ENCODE results near the gene KATNAL1. TPM values are rescaled to one million over a fixed set of nuclear protein-coding genes. Genes with fewer than 3 reads are reported as not detected.

The KATNAL1 gene
- total and polyA plus RNA-seq, 10 of the 15 experiments (the other 5 are each of a cell fraction or from before 2014, with no cell fraction given) = 6.5 to 18.7 (median 11.7) TPM

DNA sequence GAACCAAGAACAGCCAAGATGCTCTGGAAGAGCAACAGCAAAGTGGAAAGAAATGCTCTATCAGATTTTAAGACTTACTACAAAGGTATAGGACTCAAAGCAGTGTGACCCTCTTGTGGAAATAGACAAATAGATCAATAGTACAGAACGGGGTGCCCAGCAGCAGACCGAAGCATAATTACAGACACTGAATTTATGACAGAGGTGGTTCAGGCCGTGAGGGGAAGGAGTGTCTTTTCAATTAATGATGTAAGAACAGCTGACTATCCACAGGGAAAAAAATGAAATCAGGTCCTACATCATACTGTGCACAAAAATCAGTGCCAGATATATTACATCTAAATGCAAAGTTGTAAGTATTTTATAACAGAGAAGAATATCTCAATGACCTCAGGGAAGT lies 95.6 kb downstream of the KATNAL1 start:
- Histone ChIP-seq H3K4me1 (ENCODE audit: control insufficient read depth, insufficient read depth, low read length) (no peaks in the 10 kb centered on the region), H3K79me2 (ENCODE audit: control insufficient read depth, insufficient read depth, low read length) (no peaks in the 10 kb centered on the region), H3K9me3 (replicated peaks; ENCODE audit: control insufficient read depth, insufficient read depth, low read length) (no peaks in the 10 kb centered on the region), H3K27me3 (replicated peaks in 1 of 2; ENCODE audit: control insufficient read depth in 2 of 2, insufficient read depth in 2 of 2, low read length in 1 of 2) (no peaks in the 10 kb centered on the region), H3K27ac (ENCODE audit: control insufficient read depth, insufficient read depth) (no peak overlapping the region), H4K20me1 (ENCODE audit: control insufficient read depth, insufficient read depth) (no peaks in the 10 kb centered on the region), H2AFZ (ENCODE audit: control insufficient read depth, low read depth, low read length) (no peak overlapping the region), H3K36me3 (ENCODE audit: control insufficient read depth in 2 of 2, insufficient read depth in 2 of 2, low read length in 1 of 2) (no peaks in the 10 kb centered on the region; a peak in 1 of 4 replicates), H3K4me2 (ENCODE audit: control insufficient read depth, insufficient read depth) (no peak overlapping the region), H3K4me3 (no peak overlapping the region), H3K9ac (ENCODE audit: control insufficient read depth, insufficient read depth, low read length) (no peak overlapping the region)
- ChIA-PET POLR2A (no interaction called here), CTCF (no interaction called here), SMC1A (ENCODE audit: uncharacterized antibody, unreplicated experiment) (no interaction called here), RAD21 (ENCODE audit: unreplicated experiment) (no interaction called here)
- TF ChIP-seq MEF2B (IDR thresholded peaks at IDR 0.05; ENCODE audit: partially characterized antibody, poor library complexity, severe bottlenecking) (no peak), IKZF2 (IDR thresholded peaks at IDR 0.05) (no peak), LARP7 (IDR thresholded peaks at IDR 0.05) (no peak), ETV6 (conservative IDR thresholded peaks at IDR 0.05 in 1 of 2, IDR thresholded peaks at IDR 0.05 in 1 of 2; ENCODE audit: borderline replicate concordance in 1 of 2, low read depth in 1 of 2) (no peak), KLF5 (IDR thresholded peaks at IDR 0.05; ENCODE audit: partially characterized antibody) (no peak), FOXM1 (IDR thresholded peaks at IDR 0.05; ENCODE audit: low read depth, low read length) (no peak), SP1 (IDR thresholded peaks at IDR 0.05; ENCODE audit: low read depth, low read length) (no peak), BRCA1 (IDR thresholded peaks at IDR 0.05; ENCODE audit: low read depth, low read length) (no peak), ZNF622 (IDR thresholded peaks at IDR 0.05) (no peak), NFYB (IDR thresholded peaks at IDR 0.05; ENCODE audit: insufficient read depth, low read depth, low read length) (no peak), STAT3 (IDR thresholded peaks at IDR 0.05; ENCODE audit: low read depth, low read length) (no peak), IRF4 (IDR thresholded peaks at IDR 0.05; ENCODE audit: low read depth, low read length) (no peak), FOXK2 (IDR thresholded peaks at IDR 0.05) (no peak), SUZ12 (IDR thresholded peaks at IDR 0.05; ENCODE audit: unreplicated experiment) (no peak), SIN3A (IDR thresholded peaks at IDR 0.05; ENCODE audit: low read depth, low read length) (no peak)
- TF ChIP-seq, protein P1, sequence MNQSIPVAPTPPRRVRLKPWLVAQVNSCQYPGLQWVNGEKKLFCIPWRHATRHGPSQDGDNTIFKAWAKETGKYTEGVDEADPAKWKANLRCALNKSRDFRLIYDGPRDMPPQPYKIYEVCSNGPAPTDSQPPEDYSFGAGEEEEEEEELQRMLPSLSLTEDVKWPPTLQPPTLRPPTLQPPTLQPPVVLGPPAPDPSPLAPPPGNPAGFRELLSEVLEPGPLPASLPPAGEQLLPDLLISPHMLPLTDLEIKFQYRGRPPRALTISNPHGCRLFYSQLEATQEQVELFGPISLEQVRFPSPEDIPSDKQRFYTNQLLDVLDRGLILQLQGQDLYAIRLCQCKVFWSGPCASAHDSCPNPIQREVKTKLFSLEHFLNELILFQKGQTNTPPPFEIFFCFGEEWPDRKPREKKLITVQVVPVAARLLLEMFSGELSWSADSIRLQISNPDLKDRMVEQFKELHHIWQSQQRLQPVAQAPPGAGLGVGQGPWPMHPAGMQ (IDR thresholded peaks at IDR 0.05; ENCODE audit: borderline replicate concordance) = no peak
- TF ChIP-seq, protein P2, sequence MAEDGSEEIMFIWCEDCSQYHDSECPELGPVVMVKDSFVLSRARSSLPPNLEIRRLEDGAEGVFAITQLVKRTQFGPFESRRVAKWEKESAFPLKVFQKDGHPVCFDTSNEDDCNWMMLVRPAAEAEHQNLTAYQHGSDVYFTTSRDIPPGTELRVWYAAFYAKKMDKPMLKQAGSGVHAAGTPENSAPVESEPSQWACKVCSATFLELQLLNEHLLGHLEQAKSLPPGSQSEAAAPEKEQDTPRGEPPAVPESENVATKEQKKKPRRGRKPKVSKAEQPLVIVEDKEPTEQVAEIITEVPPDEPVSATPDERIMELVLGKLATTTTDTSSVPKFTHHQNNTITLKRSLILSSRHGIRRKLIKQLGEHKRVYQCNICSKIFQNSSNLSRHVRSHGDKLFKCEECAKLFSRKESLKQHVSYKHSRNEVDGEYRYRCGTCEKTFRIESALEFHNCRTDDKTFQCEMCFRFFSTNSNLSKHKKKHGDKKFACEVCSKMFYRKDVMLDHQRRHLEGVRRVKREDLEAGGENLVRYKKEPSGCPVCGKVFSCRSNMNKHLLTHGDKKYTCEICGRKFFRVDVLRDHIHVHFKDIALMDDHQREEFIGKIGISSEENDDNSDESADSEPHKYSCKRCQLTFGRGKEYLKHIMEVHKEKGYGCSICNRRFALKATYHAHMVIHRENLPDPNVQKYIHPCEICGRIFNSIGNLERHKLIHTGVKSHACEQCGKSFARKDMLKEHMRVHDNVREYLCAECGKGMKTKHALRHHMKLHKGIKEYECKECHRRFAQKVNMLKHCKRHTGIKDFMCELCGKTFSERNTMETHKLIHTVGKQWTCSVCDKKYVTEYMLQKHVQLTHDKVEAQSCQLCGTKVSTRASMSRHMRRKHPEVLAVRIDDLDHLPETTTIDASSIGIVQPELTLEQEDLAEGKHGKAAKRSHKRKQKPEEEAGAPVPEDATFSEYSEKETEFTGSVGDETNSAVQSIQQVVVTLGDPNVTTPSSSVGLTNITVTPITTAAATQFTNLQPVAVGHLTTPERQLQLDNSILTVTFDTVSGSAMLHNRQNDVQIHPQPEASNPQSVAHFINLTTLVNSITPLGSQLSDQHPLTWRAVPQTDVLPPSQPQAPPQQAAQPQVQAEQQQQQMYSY (CRISPR knock-in tag; IDR thresholded peaks at IDR 0.05) = no peak
- ATAC-seq = no peak
- FAIRE-seq = no peak
- 73% methylated on average over 3 of the region's 3 CpGs for WGBS (ENCODE audit: insufficient coverage, insufficient replicate concordance, low lambda C conversion rate, missing lambda C conversion rate)
- DNase-seq (ENCODE audit: low read depth, low spot score) = no peak
- in situ Hi-C loops (cut with MboI) = no loop called here
- intact Hi-C loops (cut with micrococcal nuclease; ENCODE audit: unreplicated experiment) = no loop called here
- no TSS peak for BruUV-seq (replicated peaks)
